NCI-H1694 (cell line): Measurements from ENCODE around the gene KCNT1.

ENCODE experiments used
- DNase-seq: peaks from one replicate; lab custom pipeline; 2025; lab: John Stamatoyannopoulos, UW

The KCNT1 gene

DNA sequence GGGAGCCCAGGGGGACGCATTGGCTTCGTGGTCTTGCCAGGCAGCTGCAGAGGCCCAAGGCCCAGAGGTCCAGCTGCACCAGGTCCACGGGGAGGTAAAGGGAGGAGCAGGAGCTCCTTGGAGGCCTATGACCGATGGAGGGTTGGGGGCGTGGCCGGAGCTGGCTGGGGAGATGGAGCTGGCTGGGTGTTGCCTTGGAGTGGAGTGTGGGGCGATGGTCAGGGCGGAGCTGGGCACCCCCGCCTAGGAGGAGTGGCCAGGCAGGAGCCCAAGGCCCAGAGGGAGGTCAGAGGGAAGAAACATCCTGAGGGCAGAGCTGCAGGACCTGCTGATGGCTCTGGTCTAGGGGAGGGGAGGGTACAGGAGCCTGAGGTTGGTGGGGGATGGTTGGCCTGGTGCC, 44.6 kb downstream of the KCNT1 start:
- DNase-seq = no peak

DNA sequence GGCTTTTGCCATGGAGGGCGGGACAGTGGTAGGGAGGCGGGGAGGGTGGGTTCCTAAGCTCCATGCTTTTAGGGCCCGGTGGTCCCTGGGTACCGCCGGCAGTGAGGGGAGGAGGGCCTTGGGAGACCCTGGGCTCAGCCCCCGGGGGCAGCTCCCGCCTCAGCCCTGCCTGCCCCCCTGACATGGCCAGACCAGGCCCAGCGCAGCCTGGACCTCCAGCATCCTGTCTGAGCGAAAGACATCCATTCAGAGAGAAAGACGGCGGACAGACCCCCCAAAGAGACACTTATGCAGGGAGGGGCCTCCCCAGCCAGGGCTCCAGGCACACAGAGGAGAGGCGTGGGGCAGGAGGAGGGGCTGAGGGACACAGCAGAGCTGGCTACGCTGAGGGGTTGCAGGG, 45.3 kb downstream of the KCNT1 start:
- DNase-seq = no peak

DNA sequence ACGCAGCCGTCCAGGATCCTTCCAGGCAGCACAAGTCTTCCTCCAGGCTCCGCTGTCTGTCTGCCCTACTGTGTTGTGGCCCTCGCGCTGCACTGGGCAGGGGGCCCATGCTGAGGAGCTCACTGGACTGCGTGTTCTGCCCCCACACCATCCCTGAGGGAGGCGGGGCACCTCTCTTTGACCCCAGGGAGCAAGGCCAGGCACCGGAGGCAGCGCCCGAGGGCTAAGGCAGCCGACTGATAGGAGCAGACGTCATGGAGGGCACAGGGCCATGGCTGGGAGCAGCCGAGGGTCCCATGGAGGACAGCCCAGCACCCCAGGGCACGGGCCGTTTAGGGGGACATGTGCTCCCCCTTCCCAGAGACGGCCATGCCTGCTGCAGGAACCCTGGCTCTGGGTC, 46.7 kb downstream of the KCNT1 start:
- no peak for DNase-seq

DNA sequence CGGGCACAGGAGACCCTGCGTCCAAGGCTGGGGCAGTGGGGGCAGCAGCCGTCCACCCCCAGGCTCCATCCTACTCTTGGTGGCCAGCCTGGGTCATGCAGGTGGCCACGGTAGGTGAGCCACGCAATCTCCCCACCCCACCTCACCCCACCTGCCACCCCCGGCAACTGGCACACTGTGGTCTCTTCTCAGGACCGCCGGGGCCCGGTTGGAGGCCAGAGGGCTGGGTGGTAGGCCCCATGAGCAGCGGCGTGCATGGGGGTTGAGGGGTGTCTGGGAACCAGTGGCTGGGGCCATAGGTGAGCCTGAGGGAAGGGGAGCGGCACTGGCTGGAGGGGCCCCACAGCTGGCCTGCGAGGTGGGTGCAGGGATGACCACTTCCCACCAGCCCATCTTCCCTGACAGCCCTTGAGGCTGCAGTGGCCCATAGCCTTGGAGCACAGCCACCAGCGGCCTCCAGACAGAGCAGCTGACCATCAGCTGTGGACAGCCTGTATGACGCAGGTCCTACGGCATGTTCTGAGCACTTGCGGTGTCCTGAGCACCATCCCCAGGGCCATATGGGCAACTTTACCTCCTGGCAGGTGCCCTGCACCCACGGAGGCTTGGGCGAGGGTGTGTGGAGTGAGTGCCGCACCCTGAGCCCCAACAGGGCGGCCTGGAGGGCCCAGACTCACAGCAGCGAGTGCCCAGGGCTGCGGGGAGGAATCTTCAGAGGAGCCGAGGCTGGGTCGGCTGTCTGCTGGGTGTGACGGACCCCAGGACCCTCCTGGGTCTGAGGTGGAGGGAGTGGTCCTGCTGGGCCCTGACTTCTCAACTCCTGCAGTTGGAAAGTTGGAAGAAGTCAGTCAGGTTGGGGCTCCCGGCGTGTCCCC, 47.4 kb downstream of the KCNT1 start:
- DNase-seq = no peak

DNA sequence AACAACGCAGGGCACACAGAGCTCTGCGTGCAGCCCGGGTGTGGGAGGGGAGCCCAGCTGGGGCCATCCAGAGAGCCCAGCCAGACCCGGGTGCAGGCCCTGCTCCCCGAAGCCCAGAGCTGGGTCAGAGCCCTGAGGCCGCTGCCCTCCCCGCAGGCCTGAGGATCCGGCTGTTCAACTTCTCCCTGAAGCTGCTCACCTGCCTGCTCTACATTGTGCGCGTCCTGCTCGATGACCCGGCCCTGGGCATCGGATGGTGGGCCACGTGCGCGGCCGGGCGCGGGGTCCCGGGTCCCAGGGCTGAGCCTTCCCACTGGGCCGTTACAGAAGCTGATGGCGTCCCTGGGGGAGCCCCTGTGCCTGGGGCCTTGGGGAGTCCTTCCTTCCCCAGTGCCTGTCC, 48.8 kb downstream of the KCNT1 start:
- no peak for DNase-seq

DNA sequence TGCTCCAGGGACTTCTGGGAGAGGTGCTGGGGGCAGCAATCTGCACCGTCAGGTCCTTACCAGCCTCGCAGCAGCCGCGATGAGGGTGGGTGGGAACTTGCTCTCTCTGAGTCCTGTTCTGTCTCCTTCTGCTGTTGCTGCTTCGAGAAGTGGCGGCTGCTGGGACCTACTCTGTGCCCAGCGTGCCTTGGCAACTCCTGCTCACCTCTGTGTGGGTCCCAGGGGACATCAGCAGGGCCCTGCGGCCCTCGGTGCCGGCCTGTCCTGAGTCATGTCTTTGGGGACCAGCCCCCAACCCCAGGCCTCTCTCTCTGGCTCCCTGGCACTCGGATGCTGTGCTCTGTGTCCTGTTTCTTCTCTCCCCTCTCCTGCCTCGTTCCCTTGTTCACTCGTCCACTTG, 49.5 kb downstream of the KCNT1 start:
- no peak for DNase-seq

DNA sequence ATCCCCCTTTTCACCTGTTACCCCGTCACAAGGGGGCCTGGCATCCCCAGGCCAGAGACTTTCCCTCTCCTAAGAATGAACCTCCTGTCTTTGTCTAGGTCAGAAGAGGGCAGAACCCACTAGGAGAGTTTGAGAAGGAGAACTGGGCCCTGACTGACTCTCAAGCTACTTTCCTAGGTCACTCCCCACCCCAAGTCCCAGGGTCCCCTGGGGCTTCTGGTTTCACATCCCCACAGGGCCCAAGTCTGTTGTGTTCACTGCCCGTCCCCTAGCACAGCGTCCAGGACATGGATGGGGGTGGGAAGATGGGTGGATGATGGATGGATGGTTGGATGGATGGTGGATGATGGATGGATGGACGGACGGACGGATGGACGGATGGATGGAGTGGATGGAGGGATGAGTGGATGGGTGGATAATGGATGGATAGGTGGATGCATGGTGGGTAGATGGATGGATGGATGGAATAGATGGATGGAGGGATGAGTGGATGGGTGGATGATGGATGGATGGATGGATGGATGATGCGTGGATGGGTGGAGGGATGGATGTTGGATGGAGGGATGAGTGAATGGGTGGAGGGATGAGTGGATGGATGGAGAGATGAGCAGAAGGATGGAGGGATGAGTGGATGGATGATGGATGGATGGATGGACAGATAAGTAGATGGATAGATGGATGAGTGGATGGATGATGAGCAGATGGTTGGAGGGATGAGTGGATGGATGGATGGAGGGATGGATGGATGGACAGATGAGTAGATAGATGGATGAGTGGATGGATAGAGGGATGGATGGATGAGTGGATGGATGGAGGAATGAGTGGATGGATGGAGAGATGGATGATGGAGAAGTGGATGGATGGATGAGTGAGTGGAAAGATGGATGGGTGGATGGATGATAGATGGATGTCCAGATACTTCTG, 50.6 kb downstream of the KCNT1 start:
- no peak for DNase-seq

DNA sequence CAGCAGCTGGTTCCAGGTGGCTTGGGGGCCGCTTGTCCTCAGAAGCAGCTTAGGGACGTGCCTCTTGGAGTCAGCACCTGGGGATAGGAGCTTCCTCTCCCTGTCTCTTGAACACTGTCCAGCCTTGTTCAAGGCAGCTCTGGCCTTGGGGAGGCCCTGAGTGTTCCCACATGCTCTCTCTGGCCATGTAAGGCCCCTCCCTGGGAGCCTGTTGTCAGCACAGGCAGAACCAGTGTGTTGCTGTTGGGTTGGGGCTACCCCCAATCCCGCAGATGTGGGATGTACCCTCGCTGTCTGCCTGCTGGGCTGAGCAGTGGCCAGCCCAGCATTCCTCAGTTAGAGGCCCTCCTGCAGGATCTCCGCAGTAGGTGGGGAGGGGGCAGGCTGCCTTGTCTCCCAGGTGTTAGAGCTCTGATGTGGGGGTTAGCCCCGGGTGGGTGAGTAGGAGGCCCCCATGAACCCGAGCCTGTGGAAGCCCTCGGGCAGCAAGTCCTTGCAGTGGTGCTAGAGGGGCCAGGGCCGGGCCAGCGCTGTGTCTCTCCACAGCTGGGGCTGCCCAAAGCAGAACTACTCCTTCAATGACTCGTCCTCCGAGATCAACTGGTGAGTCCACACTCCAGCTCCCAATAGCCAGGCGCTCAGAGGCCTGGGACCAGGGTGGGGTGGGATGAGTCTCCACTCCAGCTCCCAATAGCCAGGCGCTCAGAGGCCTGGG, 51.6 kb downstream of the KCNT1 start:
- DNase-seq = no peak

DNA sequence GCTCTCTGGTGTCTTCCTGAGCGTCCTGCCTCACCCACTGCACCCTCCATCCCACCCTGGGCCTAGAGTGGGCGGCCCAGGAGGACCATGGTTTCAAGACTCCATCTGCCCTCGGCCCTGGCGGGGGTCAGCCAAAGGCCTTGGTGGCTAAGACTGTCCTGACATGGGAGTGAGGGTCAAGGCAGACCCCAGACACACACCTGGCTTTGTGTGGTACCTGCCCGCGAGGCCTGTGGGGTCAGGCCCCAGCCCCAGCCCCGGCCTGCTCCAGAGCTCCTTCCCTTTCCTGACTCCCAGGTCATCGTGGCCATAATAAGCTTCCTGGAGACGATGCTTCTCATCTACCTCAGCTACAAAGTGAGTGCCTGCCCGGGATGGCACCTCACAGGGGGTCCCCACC, 54.6 kb downstream of the KCNT1 start:
- no peak for DNase-seq

DNA sequence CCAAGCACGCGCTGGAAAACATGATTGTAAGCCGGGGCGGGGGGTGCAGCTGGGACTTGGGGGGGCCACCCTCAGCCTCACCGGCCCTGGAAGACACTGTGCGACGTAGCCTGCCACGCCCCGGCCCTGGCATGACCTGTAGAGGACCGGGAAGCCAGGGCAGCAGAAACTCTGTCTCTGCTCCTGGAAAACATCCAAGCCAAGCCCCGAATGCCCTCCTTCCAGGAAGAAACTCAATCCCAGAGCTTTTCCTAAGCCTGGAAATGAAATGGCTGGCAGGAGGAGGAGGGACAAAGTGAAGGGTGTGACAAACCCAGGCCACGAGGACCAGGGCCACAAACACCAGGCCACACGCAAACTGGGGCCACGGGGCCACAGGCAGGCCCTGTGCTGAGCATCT, 55.4 kb downstream of the KCNT1 start:
- no peak for DNase-seq

DNA sequence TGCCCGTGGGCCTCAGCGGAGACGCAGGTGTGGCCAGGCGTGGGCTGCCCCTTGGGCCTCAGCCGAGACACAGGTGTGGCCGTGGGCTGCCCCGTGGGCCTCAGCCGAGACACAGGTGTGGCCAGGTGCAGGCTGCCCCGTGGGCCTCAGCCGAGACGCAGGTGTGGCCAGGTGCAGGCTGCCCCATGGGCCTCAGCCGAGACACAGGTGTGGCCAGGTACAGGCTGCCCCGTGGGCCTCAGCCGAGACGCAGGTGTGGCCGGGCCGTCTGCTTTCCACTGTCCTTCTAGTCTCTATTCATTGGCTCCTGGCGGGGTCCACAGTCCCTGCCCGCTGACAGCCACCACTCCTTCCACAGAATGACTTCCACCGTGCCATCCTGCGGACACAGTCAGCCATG, 56.1 kb downstream of the KCNT1 start:
- DNase-seq = no peak

DNA sequence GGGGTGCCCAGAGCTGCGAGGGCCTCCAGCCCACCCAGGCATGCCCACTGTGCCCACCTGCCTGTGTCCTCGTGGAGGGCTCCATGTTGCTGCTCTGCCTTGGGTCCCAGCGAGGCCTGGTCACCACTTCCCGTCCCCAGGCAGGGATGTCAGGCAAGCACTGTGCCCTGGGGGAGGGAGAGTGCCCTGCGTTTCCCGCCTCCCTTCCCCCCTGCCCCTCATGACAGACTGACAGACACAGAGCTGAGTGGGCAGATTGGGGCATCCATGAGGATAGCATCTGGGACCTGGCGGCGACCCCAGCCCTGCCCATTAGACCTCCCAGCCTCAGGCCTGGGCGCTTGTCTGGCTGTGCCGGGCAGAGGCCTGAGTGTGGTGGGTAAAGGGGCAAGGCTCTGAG, 56.9 kb downstream of the KCNT1 start:
- DNase-seq = no peak

DNA sequence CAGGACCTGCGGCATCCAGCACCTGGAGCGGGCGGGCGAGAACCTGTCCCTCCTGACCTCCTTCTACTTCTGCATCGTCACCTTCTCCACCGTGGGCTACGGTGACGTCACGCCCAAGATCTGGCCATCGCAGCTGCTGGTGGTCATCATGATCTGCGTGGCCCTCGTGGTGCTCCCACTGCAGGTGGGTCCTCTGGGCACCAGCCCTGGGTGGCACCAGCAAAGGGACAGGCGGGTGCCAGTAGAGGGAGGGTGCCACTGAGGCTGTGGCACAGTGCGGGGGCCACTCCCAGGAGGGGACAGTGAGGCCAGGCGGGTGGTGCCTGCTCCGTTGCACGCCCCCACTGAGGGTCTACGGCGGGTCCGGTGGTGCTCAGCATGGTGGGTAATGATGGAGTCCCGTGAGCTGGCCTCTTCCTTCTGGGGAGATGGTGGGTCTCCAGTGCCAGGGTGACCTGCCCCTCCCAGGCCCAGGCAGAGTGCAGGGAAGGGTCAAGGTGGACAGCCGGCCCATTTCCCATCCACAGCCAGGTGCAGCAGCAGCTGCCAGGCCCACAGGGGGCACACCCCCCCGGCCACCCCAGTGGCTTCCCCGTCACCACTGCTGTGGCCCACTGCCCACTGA, 57.8 kb downstream of the KCNT1 start:
- no peak for DNase-seq

DNA sequence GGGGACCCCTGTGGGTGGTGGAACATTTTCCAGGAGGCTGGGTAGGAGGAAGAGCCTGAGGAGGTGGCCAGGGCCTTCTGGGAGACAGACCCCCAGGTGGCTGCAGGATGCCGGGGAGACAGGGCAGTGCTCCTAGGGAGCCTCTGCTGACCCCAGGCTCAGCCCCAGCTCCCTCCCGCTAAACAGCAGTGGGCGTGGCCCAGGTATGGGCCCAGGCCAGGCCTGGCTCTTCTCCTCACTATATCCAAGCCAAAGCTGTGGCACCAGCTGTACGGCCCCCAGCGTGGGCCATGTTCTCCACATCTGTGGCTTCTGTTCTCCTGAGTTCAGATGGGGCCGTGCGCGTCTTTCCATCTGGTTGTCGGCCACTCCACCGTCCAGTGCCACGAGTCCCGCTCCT, 58.5 kb downstream of the KCNT1 start:
- no peak for DNase-seq

DNA sequence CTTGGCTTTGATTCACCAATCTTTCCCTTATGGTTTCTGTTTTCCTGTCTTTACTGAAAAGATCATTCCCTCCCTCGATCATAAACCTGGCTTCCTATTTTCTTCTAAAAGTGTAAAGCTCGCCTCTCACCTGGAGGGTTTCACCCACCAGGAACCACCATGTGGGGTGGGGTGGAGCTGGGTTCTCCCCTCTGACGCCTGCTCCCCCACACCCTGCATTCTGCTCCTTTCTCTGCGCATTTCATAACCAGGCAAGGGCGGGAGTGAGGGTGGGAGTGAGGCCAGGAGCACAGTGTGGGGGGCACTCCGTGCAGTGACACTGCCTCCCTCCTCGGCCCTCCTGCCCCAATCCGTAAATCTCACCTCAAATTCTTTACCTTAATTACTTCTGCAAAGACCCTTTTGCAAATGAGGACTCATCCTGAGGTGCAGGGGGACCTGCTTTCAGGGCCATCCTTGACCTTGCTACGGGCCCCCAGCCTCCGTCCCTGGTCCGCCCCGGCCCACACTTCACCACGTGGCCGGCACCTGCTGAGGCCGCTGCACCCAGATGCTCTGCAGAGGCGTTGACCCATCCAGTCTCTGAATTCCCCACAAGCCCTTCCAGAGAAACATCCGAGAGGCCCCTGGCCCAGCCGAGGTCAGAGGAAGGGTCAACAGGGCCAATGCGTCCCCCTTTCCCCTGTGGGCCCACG, 59.3 kb downstream of the KCNT1 start:
- DNase-seq = no peak

DNA sequence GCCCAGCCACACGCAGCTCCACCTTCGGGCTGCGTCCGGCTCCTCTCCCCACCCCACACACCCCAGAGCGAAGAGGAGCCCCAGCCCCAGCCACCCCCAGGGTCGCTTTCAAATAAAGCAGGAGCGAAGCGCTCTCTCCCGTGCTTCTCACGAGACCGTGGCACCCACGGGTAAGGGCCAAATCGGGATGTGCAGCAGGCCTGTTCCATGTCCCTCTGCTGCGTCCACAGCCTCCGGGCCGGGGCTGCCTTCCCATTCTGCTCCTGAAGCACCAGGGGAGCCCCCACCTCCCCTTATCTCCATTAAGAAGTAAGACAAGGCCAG, 59.8 kb downstream of the KCNT1 start:
- DNase-seq = no peak

DNA sequence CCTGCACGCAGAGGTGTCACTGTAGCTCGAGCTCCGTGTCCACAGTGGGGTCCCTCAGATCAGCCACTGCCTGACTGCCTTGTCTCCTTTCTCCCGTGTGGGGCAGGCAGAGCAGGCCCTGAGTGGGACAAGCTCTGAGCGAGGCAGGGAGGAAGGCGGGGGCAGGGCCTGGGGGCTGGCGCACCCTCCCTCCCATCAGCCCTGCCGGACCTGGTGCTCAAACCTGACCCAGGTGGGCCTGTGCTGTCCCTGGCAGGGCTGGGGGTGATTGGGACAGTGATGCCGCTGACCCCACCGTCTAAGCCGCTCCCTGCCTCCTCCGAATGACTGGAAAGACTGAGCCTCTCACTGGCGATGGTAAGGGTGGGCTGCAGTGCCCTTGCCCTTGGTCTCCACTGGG, 60.9 kb downstream of the KCNT1 start:
- no peak for DNase-seq

DNA sequence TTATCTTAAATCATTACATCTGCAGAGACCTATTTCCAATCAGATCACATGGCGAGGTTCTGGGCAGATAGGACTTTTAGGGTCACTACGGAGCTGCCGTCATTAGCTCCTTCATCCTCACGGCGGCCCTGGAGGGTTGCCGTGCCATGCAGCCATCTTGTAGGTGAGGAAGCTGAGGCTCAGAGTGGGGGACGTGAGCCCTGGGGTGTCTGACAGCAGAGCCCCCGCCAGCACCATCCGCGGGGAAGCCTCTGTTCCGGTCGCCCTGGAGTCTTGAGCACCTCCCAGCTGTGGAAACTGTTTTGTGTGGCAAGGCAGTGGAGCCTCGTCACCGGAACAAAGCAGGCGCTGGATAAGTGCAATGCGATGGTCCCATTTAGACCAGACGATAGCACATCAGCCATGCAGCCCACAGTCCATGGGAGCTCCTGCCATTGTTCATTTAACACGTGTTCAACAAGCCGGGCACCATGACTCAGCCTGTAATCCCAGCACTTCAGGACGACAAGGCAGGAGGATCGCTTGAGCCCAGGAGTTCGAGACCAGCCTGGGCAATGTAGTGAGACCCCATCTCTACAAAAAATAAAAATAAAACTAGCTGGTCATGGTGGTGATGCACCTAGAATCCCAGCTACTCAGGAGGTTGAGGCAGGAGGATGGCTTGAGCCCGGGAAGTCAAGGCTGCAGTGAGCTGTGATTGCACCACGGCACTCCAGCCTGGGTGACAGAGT, 61.9 kb downstream of the KCNT1 start:
- DNase-seq = no peak

DNA sequence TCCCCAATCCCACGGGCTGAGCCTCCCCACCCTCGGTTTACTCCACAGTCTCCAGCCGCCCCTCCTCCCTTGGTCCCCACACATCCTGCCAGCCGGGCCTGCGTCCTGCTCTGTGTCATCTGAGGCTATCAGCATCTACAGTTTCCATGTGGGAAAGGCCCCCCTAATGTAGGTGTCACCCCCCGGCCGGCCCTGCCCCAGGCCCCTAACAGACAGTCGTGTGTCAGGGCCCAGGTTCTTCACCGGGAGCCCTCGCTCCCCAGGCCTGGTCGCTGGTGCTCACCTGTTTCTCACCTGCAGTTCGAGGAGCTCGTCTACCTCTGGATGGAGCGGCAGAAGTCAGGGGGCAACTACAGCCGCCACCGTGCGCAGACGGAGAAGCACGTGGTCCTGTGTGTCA, 62.7 kb downstream of the KCNT1 start:
- DNase-seq = no peak

DNA sequence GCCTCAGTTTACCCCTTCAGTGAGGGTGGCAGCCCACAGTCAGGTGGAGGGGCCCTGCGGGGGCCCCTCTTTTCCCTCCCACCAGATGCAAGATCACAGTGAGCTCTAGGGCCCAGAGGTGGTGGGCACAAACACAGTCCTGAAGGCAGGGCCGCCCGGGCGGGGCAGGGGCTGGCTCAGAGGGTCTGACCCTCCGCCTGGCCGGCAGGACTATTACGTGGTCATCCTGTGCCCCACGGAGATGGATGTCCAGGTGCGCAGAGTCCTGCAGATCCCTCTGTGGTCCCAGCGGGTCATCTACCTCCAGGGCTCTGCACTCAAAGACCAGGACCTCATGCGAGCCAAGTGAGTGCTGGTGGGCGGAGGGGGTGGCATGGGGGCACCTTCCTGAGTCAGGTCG, 63.4 kb downstream of the KCNT1 start:
- DNase-seq = no peak

DNA sequence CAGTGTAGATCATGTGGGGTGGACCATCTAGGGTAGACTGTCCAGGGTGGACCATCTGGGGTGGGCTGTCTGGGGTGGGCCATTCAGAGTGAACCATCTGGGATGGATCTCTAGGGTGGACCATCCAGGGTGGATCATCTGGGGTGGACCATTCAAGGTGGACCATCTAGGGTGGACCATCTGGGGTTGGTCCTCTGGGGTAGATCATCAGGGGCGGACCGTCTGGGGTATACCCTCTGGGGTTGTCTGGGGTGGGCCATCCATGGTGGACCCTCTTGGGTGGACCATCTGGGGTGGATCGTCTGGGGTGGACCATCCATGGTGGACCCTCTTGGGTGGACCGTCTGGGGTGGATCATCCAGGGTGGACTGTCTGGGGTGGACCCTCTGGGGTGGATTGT, 64.3 kb downstream of the KCNT1 start:
- no peak for DNase-seq
